ENCODE measurements around the gene OR10K1. TPM values are rescaled to one million over a fixed set of nuclear protein-coding genes. Genes with fewer than 3 reads are reported as not detected.

OR10K1 gene
- total RNA-seq, 1 experiment from 2014 or later: not detected

Other genes with a start within 250 kb of the OR10K1 start
- not detected in 2 replicates for gene CD1A, start 207.4 kb upstream of the OR10K1 start, total RNA-seq (2014; rRNA removed; shearing (Covaris generic))
- not detected in 2 replicates for gene CD1C, start 171.9 kb upstream of the OR10K1 start, total RNA-seq (2014; rRNA removed; shearing (Covaris generic))
- not detected in 2 replicates for gene CD1B, start 130.3 kb upstream of the OR10K1 start, total RNA-seq (2014; rRNA removed; shearing (Covaris generic))
- not detected in 2 replicates for gene CD1E, start 107.9 kb upstream of the OR10K1 start, total RNA-seq (2014; rRNA removed; shearing (Covaris generic))
- gene OR10T2, start 62.4 kb upstream of the OR10K1 start, total RNA-seq (2014; rRNA removed; shearing (Covaris generic)): not detected in 2 replicates
- not detected in 2 replicates for gene OR10K2, start 35.6 kb upstream of the OR10K1 start, total RNA-seq (2014; rRNA removed; shearing (Covaris generic))
- gene OR10R2, start 10.4 kb downstream of the OR10K1 start, total RNA-seq (2014; rRNA removed; shearing (Covaris generic)): not detected in 2 replicates
- not detected in 2 replicates for gene OR6Y1, start 92.6 kb downstream of the OR10K1 start, total RNA-seq (2014; rRNA removed; shearing (Covaris generic))
- gene OR6P1, start 108.7 kb downstream of the OR10K1 start, total RNA-seq (2014; rRNA removed; shearing (Covaris generic)): not detected in 2 replicates
- gene OR10X1, start 118.1 kb downstream of the OR10K1 start, total RNA-seq (2014; rRNA removed; shearing (Covaris generic)): not detected in 2 replicates
- not detected in 2 replicates for gene OR10Z1, start 143.4 kb downstream of the OR10K1 start, total RNA-seq (2014; rRNA removed; shearing (Covaris generic))
- not detected in 2 replicates for gene SPTA1, start 224.9 kb downstream of the OR10K1 start, total RNA-seq (2014; rRNA removed; shearing (Covaris generic))
- not detected in 2 replicates for gene OR6K2, start 238.8 kb downstream of the OR10K1 start, total RNA-seq (2014; rRNA removed; shearing (Covaris generic))

All from A172 (cell line).